ENCODE measurements around the gene GASK1A.
"Not testable (repeated sequence)": the region's sequence is repeated elsewhere in the genome, so short reads cannot be mapped to it uniquely, and the experiment has no call there.

GASK1A gene

DNA sequence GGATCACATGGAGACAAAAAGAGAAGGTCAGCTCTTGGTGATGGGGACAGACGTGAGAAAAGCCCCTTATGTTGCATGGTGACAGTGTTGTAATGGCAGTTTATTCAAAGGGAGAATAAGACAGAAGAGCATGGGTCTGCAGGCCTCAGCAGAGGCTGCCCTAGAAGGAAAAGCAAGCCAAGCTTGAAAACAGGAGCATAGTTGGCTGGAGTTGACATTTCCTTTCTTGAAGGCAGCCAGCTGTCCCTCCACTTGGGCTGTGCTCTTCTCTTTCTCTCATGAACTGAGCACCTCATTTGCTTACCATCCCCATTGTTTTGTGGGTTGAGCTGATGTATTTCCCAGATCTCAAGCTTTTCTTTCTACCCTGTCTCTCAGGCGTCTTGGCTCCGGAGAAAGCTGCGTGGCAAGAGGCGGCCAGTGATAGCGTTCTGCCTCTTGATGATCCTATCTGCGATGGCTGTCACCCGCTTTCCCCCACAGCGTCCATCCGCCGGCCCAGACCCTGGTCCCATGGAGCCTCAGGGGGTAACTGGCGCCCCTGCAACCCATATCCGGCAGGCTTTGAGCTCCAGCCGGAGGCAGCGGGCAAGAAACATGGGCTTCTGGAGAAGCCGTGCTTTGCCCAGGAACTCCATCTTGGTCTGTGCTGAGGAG lies 52.9 kb downstream of the GASK1A start:
- no peak for DNase-seq (ENCODE audit: low read depth in 2 of 2)

DNA sequence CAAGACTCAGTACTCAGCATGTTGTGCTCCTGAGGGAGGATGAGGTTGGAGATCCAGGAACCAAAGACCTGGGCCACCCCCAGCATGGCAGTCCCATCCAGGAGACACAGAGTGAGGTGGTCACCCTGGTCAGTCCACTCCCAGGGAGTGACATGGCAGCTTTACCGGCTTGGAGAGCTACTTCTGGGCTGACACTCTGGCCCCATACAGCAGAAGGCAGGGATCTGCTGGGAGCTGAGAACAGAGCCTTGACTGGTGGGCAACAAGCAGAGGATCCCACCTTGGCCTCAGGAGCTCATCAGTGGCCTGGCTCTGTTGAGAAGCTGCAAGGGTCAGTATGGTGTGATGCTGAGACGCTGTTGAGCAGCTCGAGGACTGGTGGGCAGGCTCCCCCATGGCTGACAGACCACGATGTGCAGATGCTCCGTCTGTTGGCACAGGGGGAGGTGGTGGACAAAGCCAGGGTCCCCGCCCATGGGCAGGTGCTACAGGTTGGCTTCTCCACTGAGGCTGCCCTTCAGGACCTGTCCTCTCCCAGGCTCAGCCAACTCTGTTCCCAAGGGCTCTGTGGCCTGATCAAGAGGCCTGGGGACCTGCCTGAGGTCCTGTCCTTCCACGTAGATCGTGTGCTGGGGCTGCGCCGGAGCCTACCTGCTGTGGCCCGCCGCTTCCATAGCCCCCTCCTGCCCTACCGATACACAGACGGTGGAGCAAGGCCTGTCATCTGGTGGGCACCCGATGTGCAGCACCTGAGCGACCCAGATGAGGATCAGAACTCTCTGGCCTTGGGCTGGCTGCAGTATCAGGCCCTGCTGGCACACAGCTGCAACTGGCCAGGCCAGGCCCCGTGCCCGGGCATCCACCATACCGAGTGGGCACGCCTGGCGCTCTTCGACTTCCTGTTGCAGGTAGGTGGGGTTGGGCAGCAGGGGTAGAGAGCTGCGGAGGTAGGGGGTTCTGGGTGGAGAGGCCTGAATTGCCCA lies 53.8 kb downstream of the GASK1A start:
- no peak for DNase-seq (ENCODE audit: low read depth in 2 of 2)

DNA sequence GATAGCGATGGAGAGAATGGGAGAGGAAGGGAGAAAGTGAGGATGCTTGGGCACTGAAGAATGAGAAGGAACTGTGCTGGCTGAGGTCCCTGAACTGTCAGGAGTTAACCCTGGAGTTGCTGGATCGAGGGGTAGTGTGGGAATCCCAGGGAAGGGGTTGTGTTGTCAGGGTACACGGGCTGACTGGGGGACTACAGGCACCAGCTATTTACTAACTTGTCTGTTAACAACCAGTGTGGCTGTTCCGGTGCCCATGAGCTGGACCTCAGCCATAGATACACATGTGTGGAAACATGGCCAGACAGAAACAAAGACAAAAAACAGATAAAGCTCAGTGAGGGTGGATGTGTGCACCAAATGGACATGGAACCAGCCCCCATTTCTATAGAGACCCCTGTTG lies 55.1 kb downstream of the GASK1A start:
- DNase-seq (ENCODE audit: low read depth in 2 of 2) = no peak

DNA sequence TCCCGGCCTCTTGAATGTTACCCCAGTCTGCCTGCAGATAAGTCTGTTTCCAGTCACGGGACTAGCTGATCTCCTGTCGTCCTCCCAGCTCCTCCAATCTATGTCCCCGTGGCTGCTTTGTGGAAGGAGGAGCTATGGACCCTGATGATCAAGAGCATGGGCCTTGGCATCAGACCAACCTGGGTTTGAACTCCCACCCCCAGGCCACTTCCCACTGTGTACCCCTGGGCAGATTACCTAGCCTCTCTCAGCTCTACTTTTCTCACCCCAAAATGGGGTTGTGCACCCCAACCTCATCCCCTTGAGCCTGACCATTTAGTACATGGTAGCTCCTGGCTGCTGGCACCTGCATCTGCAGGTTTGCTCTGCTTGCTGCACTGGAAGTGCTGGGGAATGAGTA lies 55.8 kb downstream of the GASK1A start:
- no peak for DNase-seq (ENCODE audit: low read depth in 2 of 2)

DNA sequence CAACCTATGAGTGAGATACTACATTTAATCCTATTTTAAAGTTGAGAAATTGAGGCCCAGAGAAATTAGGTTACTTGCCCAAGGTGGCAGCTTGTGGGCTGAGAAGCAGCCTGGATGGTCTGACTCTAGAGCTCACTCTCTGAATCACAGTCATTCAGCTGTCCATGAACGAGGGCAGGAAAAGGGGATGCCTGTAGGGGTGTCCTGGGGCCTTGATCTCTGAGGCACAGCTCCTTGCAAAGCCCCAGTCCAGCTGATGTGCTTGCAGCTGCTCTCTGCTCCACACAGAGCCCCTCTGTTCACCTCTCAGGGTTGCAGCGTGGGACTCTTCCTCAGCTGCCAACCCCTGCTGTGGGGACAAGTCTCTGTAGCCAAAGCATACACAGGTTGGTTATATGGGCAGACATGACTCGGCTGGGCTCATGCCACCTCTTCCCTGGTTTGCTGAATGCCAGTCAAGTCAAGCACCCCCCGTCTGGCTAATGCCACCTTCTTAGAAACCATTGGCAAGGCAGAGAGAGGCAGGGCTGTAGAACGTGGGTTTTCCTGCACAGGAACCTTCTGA lies 56.8 kb downstream of the GASK1A start:
- no peak for DNase-seq (ENCODE audit: low read depth in 2 of 2)

DNA sequence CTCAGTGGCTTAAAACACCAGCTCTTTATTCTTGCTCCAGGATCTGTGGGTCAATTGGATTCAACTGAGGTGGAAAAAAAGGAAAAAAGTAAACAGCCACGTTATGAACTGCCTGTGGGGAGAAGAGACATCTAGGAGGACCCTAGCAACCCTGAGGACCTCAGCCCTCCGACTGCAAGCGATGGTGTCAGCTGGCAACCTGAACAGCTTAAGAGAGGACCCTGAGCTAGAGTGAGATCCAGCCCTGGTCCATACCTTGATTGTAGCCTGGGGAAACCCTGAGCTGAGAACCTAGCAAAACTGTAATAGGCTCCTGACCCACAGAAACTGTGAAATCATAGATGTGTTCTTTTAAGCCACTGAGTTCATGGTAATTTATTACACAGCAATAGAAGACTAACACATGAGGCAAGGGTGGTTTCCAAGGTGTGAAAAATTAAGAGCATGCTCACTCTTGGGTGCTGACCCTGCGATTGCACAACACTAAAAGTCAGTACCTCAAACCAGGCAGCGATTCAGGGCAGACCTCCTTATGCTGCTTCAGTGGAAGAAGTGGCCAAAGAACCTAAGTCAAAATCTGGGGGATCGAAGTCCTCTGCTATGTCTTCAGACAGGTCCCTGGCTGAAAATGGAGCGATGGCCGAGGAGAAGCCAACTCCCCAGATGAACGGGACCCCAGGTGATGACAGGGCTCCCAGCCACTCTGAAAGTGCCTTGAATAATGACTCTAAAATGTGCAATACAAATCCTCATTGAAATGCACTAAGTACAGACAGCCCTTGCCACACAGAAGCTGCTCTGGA lies 57.7 kb downstream of the GASK1A start:
- no peak for DNase-seq (ENCODE audit: low read depth in 2 of 2)

DNA sequence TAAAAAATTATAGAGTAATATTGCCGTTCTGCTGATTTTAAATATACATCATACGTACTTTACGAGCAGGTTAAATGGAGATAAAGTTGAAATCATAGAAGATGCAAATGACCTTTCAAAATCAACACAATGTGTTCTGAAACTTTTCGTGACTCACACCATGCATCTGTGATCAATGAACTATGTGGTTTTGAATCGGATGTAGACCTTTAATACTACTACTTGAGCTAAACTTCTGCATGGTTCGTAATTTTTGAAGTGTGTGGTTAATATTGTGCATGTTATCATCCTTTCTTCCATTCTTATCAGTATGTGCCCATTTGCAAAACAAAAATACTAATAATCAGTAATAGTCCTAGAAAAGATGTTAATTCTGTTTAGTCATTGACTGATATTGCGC lies 58.9 kb downstream of the GASK1A start:
- DNase-seq (ENCODE audit: low read depth in 2 of 2) = no peak

DNA sequence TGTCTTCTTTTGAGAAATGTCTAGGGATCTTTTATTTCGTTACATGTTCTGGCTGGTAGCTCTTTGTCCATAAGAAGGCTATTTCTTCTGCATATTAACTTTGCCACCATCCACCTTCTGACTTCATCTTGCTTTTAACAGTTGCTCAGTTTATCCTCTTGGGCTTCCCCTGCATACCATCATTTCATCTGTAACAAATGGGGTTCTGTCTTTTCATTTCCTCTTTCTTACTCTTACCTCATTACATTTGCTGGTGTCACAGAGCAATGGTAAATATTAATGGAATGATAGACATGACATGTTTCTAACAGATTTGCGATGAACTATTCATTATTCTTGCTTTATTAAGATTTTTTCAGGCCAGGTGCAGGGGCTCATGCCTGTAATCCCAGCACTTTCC lies 62.4 kb downstream of the GASK1A start:
- DNase-seq (ENCODE audit: low read depth in 2 of 2) = no peak

DNA sequence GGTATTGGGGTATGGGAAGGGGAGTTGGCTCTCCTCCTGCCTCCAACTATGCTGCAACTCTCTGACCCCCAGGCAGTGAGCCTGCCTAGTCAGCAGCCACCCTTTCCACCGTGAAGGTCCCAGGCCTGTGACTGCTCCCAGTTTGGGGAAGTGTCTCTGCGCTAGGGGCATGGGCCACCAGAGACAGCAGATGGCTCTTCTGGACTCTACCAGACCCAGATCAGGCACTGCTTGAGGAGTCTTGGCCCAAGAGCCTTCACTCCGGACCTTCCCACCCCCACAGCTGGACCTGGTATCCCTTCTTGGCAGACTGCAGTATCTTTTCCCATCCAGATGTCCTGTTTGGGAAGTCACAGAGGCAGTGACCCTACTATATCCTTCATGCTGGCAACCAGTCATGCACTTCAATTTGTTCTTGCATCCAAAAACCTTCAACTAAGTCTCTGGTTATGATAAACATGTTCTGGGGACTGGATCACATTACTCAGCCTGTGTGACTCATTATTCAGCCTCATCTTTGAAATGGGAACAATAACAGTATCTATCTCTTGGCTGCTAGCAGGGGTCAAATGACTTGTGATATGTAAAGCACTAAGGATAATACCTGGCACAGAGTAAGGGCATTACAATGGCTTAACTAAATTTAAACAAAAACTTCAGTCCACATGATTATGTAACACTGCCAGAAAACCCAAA lies 64.1 kb downstream of the GASK1A start:
- DNase-seq (ENCODE audit: low read depth in 2 of 2) = no peak

DNA sequence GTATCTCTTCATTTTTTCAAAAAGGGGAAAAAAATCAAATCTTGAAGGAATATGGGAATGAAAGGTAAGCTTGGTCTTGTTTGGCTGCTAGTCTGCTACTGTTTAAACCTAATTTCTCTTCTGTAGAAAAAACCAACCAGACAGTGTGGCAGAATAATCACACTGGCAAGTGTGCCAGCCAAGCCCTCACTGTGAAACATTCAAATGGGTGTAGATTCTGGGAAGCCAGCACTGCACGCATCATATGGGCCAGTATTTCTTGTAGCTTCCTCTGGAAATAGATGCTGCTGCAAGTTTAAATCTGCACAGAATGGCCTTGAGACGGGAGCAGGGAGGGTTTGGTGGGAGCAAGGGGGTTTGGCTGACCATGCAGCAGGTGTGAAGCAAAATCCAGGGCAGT lies 64.7 kb downstream of the GASK1A start:
- no peak for DNase-seq (ENCODE audit: low read depth in 2 of 2)

DNA sequence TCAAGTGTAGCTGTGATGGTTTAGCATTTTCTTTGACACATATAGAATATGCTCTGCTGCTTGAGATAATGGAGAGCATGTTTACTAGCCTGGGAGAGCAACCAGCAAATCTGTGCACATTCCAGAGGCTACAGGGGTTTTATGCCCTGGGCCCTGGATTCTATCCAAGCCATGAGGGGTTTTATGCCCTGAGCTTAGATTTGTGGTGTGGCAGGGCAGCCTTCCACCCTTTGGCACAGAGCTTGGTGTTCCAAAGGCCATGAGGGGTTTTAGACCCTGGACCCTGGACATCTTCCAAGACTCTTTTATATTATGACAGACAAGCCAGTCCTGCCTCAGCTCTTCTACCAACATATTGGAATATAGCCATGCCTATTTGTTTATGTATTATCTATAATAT lies 66.0 kb downstream of the GASK1A start:
- DNase-seq (ENCODE audit: low read depth in 2 of 2) = not testable (repeated sequence)

DNA sequence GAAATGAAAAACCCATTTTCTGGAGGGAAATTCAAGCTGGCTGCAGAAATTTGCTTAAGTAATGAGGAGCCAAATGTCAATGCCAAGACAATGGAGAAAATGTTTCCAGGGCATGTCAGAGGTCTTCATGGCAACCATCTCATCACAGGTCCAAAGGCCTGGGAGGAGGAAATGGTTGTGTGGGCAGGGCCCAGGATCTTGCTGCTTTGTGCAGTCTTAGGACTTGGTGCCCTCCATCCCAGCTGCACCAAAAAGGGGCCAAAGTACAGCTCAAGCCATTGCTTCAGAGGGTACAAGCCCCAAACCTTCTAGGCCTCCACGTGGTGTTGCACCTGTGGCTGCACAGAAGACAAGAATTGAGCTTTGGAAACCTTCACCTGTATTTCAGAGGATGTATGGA lies 67.5 kb downstream of the GASK1A start:
- no peak for DNase-seq (ENCODE audit: low read depth in 2 of 2)

DNA sequence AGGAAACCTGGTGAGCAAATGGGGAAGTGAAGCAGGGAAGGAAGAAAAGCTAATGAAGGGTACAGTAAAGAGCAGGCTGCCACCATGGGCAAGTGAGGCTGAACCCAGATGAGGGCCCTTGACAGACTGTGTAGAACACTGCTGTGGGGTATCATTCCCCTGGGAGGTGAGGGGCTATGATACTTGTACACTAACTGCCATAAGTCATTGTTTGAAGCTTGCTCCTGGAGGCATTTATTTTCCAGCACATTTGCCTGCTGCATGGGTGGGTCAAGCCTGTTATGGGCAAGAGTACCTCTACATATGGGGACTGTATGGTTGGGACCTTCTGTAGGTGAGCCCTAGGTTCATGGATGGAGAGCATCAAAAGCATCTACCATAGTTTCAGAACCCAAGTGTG lies 69.4 kb downstream of the GASK1A start:
- DNase-seq (ENCODE audit: low read depth in 2 of 2) = no peak

DNA sequence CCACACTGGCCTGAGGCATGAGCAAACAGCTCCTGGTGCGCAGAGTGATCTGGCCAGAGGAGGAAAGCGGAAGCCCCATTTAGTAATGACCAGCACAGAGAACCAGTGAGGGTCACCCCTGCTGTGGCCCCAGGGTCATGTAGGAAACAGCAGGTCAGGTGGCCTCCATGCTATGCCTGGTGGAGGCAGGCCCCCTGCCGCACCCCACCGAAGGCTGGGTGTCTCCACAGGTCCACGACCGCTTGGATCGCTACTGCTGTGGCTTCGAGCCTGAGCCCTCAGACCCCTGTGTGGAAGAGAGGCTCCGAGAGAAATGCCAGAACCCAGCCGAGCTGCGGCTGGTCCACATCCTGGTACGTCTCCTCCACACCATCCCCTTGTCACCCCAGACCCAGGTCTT lies 74.2 kb downstream of the GASK1A start:
- no peak for DNase-seq (ENCODE audit: low read depth in 2 of 2)

DNA sequence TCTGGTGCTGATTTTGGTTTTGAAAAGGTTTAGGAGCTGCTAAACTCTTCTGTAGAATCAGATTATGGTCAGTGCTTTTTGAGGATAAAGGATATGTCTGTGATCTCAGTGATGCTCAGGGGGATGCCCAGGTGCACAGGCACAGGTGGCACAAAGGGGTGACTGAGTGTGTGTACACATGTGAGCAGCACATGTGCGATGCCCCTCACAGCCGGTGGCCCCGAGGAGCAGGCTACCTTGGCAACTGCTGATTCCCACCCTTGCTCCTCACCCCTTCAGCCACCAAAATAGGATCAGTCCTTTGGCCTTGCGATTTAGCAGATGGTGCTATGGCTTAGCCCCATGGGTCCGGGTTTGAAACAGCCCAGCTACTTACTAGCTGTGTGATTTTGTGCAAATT lies 75.6 kb downstream of the GASK1A start:
- no peak for DNase-seq (ENCODE audit: low read depth in 2 of 2)

DNA sequence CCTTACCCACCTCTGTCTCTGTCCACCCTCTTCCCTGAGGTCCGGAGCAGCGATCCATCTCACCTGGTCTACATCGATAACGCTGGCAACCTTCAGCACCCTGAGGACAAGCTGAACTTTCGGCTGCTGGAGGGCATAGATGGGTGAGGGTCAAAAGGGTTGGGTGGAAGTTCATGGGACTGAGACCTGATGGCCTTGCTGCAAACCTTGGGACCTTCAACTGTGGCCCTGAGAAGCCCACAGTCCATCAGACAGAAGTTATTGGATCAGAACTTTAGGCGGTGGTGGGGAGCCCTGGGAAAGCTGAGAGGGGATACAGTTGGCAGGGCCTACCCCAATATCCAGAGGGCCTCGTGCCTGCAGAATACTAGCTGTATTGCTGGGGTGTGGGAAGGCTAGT lies 76.3 kb downstream of the GASK1A start:
- DNase-seq (ENCODE audit: low read depth in 2 of 2) = no peak

DNA sequence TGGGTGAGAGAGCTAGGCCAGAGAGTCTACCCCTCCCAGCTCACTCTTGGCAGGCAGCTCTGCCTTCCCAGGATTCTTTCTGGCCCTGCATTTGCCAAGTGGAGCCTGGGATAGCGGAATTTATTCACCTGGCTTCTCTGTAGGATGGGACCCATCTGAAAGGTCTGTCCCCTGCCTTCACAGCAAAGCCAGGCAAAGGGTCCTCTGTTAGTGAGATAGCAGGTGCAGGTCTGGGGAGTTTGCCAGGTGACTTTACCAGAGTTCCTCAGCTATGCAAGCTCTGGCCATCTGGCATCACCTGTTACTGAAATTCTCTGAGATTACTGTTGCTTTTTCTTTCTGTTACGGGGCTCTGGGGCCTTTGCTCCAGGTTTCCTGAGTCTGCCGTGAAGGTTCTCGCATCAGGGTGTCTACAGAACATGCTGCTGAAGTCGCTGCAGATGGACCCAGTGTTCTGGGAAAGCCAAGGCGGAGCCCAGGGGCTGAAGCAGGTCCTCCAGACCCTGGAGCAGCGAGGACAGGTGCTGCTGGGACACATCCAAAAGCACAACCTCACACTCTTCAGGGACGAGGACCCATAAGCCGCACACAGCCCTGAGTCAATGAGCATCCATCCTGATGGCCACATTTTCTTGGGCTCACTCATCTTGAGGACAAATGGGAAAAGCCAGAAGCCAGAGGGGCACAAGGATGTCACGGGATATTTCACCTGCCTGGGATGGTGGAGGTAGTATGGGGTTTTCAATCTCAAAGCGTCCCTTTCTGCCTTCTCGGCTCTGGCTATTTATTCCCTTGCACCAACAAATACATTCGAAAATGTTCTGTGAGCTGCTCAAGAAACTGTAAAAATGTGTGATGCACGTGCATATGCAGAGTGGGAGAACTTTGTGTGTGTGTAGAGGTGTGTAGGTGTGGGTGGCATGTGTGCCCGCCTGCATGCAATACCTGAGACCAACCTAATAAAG lies 77.0 kb downstream of the GASK1A start:
- DNase-seq (ENCODE audit: low read depth in 2 of 2) = no peak

DNA sequence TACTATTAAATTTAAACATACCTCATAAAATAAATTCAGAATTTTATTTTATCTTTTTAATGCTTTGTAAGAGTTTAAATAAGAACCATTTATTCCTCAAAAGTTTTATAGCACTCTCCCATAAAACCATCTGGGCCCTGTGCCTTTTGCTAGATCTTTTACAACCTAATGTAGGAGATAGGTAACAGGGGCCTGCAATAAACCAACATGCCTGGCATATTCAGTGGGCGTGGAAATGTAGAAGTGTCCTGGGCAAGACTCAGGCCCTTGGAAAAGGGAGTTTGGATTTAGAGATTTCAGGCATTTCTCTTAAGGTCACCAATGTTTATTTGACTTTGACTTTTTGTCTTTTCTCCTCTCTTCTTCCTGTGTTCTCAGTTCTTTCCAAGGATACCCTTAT lies 80.3 kb downstream of the GASK1A start:
- no peak for DNase-seq (ENCODE audit: low read depth in 2 of 2)

DNA sequence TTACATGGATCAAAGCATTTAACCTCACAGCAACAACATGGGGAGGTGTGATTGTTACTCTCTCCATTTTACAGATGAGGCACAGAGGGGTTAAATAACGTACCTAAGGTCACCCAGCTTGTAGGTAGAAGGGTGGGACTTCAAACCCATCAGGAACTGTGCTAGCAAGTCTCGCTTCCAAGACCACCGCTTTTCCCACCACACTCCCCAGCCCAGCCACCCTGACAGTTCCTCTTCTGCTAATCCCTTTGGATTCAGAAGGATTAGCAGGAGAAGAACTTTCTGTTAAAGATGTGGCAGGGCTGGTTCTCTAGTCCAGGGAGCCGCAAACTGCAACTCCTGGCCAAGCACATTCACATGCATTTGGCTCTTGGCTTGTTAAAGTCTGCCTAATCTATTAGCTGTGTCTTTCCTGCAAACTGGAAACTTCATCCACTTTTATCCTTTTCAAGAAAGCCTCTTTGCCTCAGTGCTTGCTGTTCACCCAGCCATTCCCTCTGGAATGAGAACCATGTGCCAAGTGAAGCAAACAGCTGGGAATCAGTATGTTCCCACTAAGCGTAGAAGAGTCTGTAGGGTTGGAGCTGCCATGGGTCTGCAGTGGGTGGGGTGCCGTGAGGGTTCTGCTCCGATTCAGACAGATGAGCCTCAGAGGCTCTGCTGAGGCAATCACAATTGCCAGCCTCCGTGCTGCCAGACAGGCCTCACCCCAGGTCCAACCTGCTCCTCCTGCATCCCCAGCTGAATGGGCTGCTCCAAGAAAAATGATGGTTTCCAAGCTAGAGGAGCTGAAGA lies 82.2 kb downstream of the GASK1A start:
- DNase-seq (ENCODE audit: low read depth in 2 of 2) = no peak

All from stimulated activated CD8-positive, alpha-beta memory T cell treated with anti-CD3 and anti-CD28 coated beads, Interleukin-2, amount 100 ng/mL, for 1 hour (primary cell).